AG09319 (cell line): ENCODE data around the gene BRICD5.
"Not testable (repeated sequence)": the region's sequence is repeated elsewhere in the genome, so short reads cannot be mapped to it uniquely, and the experiment has no call there.

ENCODE experiments used
- DNase-seq: peaks from one replicate; pipeline ENCODE4 v3.0.0-alpha.2; 2010; ENCODE audit warnings: low read depth; ENCODE audit errors: extremely low read depth
- CTCF ChIP-seq: IDR thresholded peaks from 2 replicates; pipeline ENCODE4 v1.5.1; 2011; ENCODE audit warnings: low read depth, mild to moderate bottlenecking, inconsistent platforms, low read length, moderate library complexity

BRICD5 gene

DNA sequence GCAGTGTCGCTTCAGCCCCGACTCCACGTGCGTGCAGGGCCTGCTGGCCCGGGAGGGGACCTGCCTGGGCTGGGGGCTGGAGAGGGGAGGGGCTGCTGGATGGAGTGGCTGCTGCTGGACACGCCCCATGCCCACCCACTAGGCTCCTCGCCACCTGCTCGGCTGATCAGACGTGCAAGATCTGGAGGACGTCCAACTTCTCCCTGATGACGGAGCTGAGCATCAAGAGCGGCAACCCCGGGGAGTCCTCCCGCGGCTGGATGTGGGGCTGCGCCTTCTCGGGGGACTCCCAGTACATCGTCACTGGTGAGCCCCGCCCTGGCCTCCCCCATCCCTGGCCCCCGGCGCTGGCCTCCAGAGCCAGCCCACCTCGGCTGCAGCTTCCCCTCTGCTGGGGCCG is 2.4 kb downstream of the BRICD5 start:
- DNase-seq = no peak
- no peak for TF ChIP-seq CTCF

- no peak for TF ChIP-seq CTCF
- no peak for DNase-seq
Measured at GRCh38 chr16:2207872-2208271, 2.8 kb downstream of the BRICD5 start.

DNA sequence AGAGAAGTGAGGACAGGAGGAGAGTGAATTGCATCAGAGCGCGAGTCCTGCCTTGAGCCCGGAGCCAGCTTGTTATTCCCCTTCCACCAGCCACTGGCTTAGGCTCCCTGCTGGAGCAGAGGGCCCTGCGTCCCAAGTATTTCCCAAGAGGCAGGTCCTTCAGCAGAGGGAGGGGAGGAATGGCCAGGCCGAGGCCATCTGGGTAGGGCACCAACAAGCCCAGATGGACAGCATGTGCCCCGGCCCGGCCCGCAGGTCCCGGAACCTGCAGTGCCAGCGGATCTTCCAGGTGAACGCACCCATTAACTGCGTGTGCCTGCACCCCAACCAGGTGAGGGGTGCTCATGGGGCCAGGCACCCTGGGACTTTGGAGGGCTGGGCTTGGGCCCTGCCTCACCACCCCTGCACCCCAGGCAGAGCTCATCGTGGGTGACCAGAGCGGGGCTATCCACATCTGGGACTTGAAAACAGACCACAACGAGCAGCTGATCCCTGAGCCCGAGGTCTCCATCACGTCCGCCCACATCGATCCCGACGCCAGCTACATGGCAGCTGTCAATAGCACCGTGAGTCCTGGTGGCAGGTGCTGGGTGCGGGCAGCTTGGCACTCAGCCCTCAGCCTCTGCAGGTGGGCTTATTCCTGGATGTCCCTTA is 3.8 kb downstream of the BRICD5 start:
- DNase-seq = no peak
- TF ChIP-seq CTCF = no peak

GRCh38 chr16:2206420-2206779 is 4.3 kb downstream of the BRICD5 start:
- no peak for TF ChIP-seq CTCF
- DNase-seq = no peak

GRCh38 chr16:2205967-2206313 is 4.7 kb downstream of the BRICD5 start:
- DNase-seq = no peak
- no peak for TF ChIP-seq CTCF

- no peak for TF ChIP-seq CTCF
- peak; percentile 73 for DNase-seq
Measured at GRCh38 chr16:2205104-2205966, 5.3 kb downstream of the BRICD5 start, which contains the start of gene MLST8. Gene MLST8, plus strand, starts transcription at chr16:2205454. Its CDS starts 632 bp downstream, at chr16:2206086.

GRCh38 chr16:2204416-2205103 is 6.1 kb downstream of the BRICD5 start:
- no peak for TF ChIP-seq CTCF
- DNase-seq = no peak

- DNase-seq = not testable (repeated sequence)
Measured at GRCh38 chr16:2203119-2203688, 7.5 kb downstream of the BRICD5 start.
